SK-MEL-5 (cell line): ENCODE results near the gene ASB10. TPM values are rescaled to one million over a fixed set of nuclear protein-coding genes. Genes with fewer than 3 reads are reported as not detected.
A peak's percentile ranks its signal among the peaks of the same experiment; 100 is the strongest.

Experiments used
- DNase-seq: peaks from one replicate; pipeline ENCODE4 v3.0.0-alpha.2; 2016; ENCODE audit warnings: low read depth, low spot score
- in situ Hi-C: cut with HindIII; loops from 2 replicates; pipeline ENCODE4 v1.10.0; 2016; ENCODE audit warnings: low sequenced_read_pairs, high pct_unique_total_duplicates, low pct_unique_long_range_greater_than_20kb
- total RNA-seq: library from RNA; depleted of rRNA; stranded (reverse); fragments of >200 nt; shearing (Covaris generic); gene quantifications from 2 replicates; pipeline ENCODE4 v1.2.3, GENCODE V29; 2014

The ASB10 gene
- total RNA-seq, 1 experiment from 2014 or later, result not detected

DNA sequence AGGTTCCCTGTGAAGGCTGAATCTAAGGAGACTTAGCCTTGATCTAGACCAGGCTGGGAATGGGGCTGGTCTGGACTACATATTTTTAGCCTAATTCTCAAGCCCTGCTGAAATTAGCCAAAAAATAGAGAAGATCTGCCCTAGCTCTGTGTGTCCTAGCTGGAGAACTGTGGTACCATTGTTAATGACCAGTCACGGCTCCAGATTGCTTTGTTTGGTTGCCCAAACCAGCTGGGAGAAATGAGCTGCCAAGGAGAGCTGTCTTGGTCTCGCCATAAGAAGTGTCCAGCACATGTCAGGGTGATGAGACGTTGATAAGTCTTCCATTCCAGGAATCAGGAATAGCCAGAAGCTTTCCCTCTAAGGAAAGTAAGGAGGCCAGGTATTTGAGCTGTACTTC, 40.3 kb downstream of the ASB10 start:
- peak; percentile 27 for DNase-seq
- in situ Hi-C loops, result no loop called here

DNA sequence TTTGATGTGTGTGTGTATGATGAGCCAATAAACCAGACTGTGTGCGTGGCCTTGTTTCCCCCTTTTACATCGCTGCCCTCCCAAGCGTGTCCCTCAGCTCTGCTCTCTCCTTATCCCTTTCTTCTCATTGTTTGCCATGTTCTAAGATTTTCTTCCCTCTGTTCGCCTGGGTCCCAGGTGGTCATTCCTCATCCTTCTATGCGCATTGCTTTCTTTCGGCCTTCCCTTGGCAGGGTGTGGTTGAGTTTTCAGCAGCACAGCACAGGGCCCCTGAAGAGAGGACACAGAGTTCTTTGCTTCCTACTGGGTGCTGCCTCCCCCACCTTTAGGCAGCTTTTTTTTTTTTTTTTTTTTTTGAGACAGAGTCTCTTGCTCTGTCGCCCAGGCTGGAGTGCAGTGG, 42.7 kb downstream of the ASB10 start:
- DNase-seq, result no peak
- in situ Hi-C loops, result no loop called here

DNA sequence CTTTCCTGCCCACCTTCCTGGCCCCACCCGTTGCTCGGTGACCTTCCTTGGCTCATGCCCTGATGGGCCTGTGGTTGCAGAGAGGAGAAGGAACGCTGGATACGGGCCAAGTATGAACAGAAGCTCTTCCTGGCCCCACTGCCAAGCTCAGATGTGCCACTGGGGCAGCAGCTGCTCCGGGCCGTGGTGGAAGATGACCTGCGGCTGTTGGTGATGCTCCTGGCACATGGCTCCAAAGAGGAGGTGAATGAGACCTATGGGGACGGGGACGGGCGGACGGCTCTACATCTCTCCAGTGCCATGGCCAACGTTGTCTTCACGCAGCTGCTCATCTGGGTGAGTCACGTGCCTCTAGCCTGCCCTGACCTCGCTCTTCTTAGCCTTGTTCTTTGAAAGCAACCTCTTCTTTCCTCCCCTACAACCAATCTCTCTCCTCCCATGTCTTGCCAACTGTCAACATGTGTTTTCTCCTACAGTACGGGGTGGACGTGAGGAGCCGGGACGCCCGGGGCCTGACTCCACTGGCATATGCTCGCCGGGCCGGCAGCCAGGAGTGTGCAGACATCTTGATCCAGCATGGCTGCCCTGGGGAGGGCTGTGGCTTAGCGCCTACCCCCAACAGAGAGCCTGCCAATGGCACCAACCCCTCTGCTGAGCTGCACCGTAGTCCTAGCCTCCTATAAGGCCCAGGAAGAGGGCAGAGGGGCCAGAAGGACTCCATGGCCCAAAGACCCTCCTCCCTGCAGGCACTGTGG, 43.6 kb downstream of the ASB10 start:
- no peak for DNase-seq
- in situ Hi-C loops, result no loop called here

DNA sequence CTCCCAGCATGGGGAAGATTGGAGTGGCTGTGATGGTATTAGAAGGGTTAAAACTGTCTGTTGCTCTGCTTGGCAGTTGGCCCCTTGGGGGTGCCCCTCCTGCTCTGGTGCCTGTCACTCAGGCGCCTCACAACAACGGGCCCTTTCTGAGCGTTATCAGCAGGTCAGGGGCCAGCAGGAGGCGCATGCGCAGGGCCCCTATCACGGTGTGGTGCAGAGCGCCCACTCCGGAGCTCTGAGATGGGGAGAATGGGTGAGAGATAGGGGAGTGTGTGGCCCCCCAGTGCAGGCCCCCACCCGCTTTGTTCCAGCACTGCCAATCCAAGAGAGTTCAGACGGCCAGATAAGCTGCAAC, 44.4 kb downstream of the ASB10 start:
- in situ Hi-C loops, result no loop called here
- no peak for DNase-seq

DNA sequence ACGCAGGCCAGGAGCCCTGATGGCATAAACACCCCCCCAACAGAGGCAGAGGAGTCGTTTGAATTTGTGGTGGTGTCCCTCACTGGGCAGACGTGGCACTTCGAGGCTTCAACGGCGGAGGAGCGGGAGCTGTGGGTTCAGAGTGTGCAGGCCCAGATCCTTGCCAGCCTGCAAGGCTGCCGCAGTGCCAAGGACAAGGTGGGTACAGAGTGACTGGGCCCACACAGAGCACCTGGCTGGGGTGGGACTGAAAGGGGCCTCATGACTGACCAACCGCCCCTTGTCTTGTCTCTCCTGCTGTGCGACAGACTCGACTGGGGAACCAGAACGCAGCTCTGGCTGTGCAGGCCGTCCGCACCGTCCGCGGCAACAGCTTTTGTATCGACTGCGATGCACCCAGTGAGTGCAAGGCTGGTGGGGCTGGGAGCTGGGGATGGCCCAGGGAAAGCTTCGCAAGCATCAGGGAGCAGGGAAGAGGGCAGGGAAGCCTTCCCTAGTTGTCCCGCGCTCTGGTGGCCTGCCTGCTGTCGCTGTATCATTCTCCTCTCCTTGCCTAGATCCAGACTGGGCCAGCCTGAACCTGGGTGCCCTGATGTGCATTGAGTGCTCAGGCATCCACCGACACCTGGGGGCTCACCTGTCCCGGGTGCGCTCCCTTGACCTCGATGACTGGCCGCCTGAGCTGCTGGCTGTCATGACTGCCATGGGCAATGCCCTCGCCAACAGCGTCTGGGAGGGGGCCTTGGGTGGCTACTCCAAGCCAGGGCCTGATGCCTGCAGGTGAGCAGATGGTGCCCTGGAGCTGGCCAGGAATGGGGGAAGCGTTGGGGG, 45.0 kb downstream of the ASB10 start:
- no peak for DNase-seq
- in situ Hi-C loops, result no loop called here

DNA sequence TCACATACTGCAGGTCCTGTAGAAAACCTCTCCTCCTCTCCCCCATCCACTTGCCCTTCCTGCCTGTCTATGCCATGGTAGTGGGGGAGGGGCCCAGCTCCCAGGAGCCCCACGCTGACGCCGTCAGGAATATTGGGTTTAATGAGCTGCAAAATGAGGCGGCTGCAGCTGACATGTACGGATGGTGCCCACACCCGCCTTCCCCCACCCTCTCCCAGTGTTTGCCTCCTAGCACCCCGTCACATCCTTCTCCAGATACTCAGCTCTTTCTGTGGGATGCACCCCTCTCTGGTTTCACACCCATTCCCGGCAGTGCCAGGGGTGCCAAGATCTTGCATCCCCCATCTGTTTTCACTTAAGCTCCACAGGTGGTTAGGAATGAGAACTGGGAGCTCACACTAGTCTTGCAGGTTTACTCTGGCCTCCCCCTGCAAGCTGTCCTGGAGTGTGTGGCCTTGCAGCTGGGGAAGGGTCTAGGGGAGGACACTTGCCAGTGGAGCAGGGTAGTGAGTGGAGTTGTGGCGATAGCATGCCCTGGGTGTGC, 45.7 kb downstream of the ASB10 start:
- in situ Hi-C loops, result no loop called here
- no peak for DNase-seq

DNA sequence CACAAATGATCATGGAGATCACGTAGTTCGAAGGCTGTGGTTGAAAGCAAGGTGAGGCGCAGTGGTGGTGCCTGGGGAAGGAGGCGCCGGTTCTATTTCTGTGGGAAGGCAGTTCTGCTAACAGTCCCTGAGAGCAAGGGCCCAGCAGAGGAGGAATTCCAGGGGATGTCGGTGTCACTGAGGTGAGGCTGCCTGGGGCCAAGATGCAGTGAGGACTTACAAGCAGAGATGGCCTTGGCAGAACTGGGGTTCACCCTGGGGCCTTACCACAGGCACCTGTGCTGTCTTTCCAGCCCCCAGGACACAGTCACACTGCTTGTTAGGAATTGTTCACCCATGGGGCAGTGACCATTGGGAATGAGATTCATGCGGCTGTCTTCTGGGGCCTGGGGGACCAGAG, 46.2 kb downstream of the ASB10 start:
- in situ Hi-C loops, result no loop called here
- no peak for DNase-seq

DNA sequence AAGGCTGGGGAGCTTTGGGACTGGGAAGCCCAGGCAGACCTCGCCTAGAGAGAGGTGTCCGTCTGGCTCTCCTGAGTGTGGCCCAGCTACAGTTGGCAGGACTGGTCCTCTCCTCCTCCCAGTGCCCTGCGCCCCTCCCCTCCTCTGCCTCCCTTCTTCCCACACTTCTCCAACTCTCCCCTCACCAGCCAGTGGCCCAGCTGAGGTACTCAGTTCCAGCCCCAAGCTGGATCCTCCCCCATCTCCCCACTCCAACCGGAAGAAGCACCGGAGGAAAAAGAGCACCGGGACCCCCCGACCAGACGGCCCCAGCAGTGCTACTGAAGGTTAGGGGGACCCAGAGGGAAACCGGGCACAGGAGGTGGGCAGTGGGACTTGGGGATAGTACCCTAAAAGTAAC, 47.3 kb downstream of the ASB10 start:
- in situ Hi-C loops, result no loop called here
- DNase-seq, result no peak

DNA sequence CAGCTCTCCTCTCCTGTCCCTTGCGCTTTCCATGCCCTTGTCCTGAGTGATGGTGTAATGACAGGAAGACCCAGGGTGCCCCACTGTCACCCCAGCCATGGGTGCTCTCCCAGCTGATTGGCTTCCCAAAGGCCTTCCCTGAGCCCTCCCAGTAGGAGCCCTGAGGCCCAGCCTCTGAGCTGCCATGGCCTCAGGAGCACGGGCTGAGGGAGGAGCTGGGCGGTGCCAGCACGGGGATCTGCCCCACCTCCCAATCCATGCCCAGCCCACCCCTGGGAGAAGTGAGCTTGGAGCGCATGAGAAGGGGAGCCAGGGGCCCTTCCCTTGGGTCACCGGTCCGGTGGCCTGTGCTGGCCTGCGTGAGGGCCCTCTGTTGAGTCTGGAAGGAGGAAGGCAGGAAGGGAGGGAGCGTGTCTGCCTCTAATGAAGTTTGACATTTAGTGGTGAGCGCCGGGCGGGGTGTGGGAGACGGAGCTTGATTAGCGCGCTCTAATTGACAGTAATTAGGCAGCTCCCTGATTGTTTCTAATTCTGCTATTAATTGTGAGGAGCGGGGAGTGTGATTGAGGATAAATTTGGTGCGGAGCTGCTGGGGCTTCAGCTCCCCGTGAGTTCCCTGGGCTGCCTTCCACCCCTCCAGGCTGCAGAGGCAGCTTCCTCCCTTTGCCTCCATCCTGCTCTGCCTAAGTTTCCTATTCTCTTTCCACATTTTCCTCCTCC, 47.8 kb downstream of the ASB10 start:
- in situ Hi-C loops, result no loop called here

DNA sequence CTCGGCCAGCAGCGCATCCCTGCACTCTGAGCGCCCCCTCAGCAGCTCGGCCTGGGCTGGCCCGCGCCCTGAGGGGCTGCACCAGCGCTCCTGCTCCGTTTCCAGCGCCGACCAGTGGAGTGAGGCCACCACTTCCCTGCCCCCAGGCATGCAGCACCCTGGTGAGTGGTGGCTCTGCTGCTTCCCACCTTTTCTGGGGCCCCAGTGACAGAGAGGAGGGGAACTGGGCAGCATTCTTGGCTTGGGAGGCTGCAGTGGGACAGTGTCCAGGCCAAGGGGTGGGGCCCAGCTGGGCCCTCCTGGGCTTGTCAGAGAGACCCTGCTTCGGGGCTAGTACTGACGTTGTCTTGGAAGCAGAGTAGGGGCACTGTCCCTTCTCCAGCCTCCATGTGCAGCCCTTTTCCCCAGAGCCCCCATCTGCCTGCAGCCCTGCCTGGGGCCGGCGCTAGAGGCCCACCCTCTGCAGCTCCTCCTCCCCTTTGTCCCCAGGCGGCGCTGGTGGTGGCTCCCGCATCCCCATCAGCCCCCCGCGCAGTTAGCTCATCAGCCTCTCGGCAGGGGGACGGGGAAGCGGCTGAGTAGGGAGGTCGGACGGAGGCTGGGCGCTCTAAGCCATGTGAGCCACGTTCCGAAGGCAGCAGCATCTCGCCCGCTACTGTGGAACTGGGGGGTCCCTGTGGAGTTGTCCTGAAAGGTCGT, 48.7 kb downstream of the ASB10 start:
- in situ Hi-C loops, result no loop called here
- DNase-seq, result no peak

More for the DNA sequence above, 47.8 kb downstream of the ASB10 start:
- peak; percentile 28 for DNase-seq

DNA sequence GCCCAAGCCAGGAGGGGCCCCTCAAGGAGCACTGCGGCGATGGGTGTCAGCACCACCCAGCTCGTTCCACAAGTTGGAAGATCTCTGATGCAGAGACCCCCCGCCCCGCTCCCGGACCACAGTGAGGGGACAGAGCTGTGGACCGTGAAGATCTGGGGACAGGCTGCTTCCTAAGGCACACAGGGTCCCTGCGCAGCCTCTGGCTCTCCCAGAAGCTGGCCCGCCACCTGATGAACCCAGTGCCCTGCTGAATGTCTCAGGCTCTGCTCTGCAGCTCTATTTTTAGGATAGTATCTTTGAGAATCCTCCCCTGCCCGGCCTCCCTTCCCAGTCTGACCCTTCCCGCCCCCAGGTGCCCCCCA, 49.3 kb downstream of the ASB10 start:
- in situ Hi-C loops, result no loop called here
- no peak for DNase-seq

DNA sequence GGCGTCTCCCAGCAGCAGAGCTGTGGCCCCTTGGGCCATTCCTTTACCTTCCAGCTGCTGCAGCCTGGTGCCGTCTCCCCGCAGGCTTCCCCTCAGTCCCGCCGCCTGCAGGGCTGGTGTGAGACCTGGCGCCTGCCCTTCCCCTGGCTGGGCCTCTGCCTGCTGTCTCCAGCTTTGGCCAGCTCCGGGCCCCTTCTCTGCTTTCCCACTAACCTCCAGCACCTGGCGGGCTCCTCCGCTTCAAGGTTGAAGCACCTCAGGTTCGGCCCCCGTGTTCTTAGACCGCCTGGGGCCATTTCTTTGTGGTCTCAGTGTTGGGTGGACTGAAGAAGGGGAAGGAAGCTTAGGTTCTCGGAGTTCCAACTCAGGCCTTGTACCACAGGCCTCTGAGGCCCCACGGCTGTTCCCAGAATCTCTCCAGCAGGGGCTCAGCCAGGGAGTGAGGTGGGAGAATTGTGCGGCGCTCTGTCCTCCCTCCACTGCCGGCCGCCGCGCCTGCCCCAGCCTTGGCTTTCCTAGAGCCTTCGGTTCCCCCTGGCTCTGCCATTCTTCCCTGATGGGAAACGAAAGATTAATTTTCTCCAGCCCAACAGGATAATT, 49.9 kb downstream of the ASB10 start:
- no peak for DNase-seq
- in situ Hi-C loops, result no loop called here

DNA sequence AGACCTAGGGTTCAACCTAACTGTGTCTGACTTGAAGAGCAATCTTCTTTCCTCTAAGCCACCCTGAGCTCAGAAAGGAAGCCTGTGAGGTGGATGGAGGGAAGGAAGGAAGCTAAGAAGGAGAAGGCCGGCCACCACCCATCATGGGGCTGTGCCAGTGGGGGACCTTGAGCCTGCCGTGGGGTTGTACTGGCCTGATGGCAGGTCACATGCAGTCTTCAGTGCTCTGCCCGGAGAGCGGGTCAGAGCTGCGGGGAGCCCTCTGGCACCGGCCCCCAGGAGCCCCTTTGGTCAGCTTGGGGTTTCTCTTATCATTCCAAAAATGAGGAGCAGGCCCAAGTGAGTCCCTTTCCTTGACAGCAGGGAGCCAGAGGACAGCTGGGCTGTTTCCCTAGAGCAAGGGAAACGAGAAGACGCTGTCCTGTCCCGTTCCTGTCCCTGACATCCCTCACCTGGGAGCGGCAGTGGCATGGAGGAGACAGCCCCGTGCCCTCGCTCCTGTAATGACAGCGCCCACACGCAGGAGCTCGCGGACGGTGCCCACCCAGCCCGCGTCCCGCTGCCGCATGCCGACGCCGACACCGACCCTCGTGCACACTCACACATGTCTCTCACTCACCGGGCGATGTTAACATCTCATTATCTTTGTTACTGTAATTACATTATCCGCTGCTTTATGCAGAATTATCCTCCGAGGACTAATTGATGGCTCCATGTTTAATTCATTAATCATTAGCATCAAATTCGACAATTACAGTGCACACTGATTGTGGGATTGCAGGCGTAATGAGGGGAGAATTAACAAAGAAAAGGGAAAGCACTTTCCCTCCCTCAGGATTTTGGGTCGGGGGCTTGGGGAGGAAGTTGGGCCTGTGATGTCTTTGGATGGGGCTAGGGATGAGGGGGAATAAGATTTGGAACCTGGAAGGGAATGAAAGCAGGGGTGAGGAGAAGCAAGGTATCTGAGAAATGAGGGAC, 50.9 kb downstream of the ASB10 start:
- DNase-seq, result no peak
- in situ Hi-C loops, result no loop called here

DNA sequence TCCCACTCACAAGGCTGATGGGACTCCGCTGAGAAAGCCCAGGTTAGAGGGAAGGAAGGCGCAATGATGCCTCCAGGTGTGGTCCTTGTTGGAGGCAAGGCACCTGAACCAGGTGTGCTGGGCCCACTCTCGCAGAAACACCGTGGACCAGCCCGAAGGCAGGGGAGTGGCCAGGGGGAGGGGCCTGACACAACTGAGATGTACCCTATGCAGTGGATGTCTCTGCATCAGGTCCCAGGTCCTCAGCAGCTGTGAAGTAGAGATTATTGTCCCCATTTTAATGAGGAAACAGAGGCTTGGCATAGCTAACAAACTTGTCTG, 51.6 kb downstream of the ASB10 start:
- DNase-seq, result no peak
- in situ Hi-C loops, result no loop called here

DNA sequence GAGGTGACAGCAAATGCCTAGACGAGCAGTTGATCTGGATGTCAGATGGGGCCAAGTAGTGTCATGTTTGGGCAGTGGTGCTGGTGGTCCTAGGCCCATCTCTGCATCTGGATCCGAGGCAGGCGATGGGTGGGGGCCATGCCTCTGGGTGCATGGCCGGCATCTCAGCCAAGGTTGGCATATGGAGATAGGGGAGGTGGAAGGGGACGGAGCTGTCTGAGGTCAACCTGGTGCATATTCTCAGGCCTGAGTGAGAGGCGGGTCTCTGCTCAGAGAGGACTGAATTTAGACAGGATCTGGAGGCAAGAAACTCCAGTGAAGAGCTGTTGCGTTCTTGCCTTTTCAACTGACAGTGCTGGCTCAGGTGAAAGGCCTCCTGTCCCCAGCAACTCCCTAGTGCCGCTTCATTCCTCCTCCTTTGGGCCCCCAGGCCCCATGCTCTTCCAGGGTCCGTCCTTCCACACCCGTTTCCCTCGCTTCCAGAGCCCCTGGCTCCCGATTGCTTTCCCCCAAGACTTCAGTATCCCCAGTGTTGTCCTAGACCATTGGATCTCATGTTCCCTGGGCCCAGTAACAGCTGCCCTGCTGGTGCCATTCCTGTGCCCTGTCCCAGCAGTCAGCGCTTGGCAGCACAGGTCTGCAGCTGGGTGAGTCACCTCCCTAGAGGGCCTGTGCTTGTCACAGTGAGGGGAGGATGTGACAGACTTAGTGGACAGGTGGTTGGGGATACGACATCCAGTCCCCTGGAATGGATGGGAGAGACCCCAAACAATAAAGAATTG, 52.1 kb downstream of the ASB10 start:
- DNase-seq, result no peak
- in situ Hi-C loops, result no loop called here
